Neural cell (in vitro differentiated cells): ENCODE data around the gene WDR75. TPM values are rescaled to one million over a fixed set of nuclear protein-coding genes. Genes with fewer than 3 reads are reported as not detected.

Source experiments
- H2AFZ ChIP-seq: fragments of 200-600, 300-800 bp; sonication (generic), shearing (Covaris generic); 2 replicates; pipeline ENCODE4 v1.6.0; 2014; ENCODE audit warnings: low read depth, mild to moderate bottlenecking, antibody characterized with exemption, low read length, moderate library complexity
- H3F3A ChIP-seq: fragments of 200-600 bp; shearing (Covaris generic); 2 replicates; pipeline ENCODE4 v1.6.1; 2016; ENCODE audit warnings: mild to moderate bottlenecking, moderate library complexity, mixed read lengths, antibody characterized with exemption, low read length; ENCODE audit not compliant: insufficient read depth, poor library complexity, severe bottlenecking
- H3K27ac ChIP-seq: fragments of 200-600, 300-800 bp; sonication (generic), shearing (Covaris generic); 2 replicates; pipeline ENCODE4 v1.5.1; 2014; ENCODE audit warnings: mild to moderate bottlenecking, low read length, moderate library complexity
- H3K27me3 ChIP-seq: fragments of 300-800, 200-600 bp; sonication (generic), shearing (Covaris generic); 2 replicates; pipeline ENCODE4 v1.6.0; 2014; ENCODE audit warnings: mild to moderate bottlenecking, low read depth, low read length, moderate library complexity; ENCODE audit not compliant: insufficient read depth
- H3K36me3 ChIP-seq: fragments of 300-800, 200-600 bp; sonication (generic), shearing (Covaris generic); 2 replicates; pipeline ENCODE4 v1.5.1; 2014; ENCODE audit warnings: mild to moderate bottlenecking, antibody characterized with exemption, low read length, moderate library complexity; ENCODE audit not compliant: insufficient read depth
- H3K4me2 ChIP-seq: fragments of 300-800, 200-600 bp; sonication (generic), shearing (Covaris generic); 2 replicates; pipeline ENCODE4 v1.6.0; 2014; ENCODE audit warnings: mild to moderate bottlenecking, low read length
- H3K4me3 ChIP-seq: fragments of 300-800, 200-600 bp; sonication (generic), shearing (Covaris generic); 2 replicates; pipeline ENCODE4 v1.5.1; 2014; ENCODE audit warnings: mild to moderate bottlenecking, low read length, moderate library complexity
- H3K79me2 ChIP-seq: fragments of 200-600 bp; shearing (Covaris generic); replicated peaks from 2 replicates; pipeline ENCODE4 v1.6.0; 2014; ENCODE audit warnings: mild to moderate bottlenecking, low read length, moderate library complexity; ENCODE audit not compliant: insufficient read depth
- H3K9ac ChIP-seq: fragments of 300-800, 200-600 bp; sonication (generic), shearing (Covaris generic); 2 replicates; pipeline ENCODE4 v1.6.1; 2016; ENCODE audit warnings: mild to moderate bottlenecking, low read length, mixed read lengths
- H3K9me2 ChIP-seq: fragments of 200-600 bp; shearing (Covaris generic); 2 replicates; pipeline ENCODE4 v1.6.1; 2016; ENCODE audit warnings: mild to moderate bottlenecking, low read length, mixed read lengths; ENCODE audit not compliant: insufficient read depth
- H3K9me3 ChIP-seq: fragments of 200-600, 300-800 bp; sonication (generic), shearing (Covaris generic); 2 replicates; pipeline ENCODE4 v1.6.1; 2016; ENCODE audit warnings: mild to moderate bottlenecking, mixed run types, low read length, moderate library complexity, mixed read lengths
- H4K20me1 ChIP-seq: fragments of 200-600 bp; shearing (Covaris generic); 2 replicates; pipeline ENCODE4 v1.6.1; 2016; ENCODE audit warnings: mild to moderate bottlenecking, mixed run types; ENCODE audit not compliant: insufficient read depth
- CTCF ChIP-seq: fragments of 450-650 bp; IDR thresholded peaks from 2 replicates; pipeline ENCODE4 v1.5.1; 2014; ENCODE audit warnings: antibody characterized with exemption, mild to moderate bottlenecking, moderate library complexity; ENCODE audit not compliant: poor library complexity, severe bottlenecking
- EP300 ChIP-seq: fragments of 450-650 bp; conservative IDR thresholded peaks from 2 replicates; pipeline ENCODE4 v1.6.1; 2014; ENCODE audit warnings: antibody characterized with exemption, mild to moderate bottlenecking, moderate library complexity; ENCODE audit not compliant: poor library complexity, severe bottlenecking
- EZH2 ChIP-seq: fragments of 200-600, 300-800 bp; shearing (Covaris generic), sonication (generic); IDR thresholded peaks from 2 replicates; pipeline ENCODE4 v1.6.1; 2014; ENCODE audit warnings: antibody characterized with exemption, low read length, borderline replicate concordance, mild to moderate bottlenecking; ENCODE audit not compliant: insufficient read depth, poor library complexity, severe bottlenecking
- MXI1 ChIP-seq: fragments of 450-650 bp; conservative IDR thresholded peaks from 2 replicates; pipeline ENCODE4 v1.6.1; 2014; ENCODE audit warnings: antibody characterized with exemption, mild to moderate bottlenecking; ENCODE audit not compliant: poor library complexity, severe bottlenecking
- POLR2AphosphoS5 ChIP-seq: IDR thresholded peaks from 2 replicates; pipeline ENCODE4 v1.6.1; 2012
- RAD21 ChIP-seq: fragments of 450-650 bp; conservative IDR thresholded peaks from 2 replicates; pipeline ENCODE4 v1.6.1; 2014; ENCODE audit warnings: antibody characterized with exemption, mild to moderate bottlenecking, moderate library complexity
- REST ChIP-seq: IDR thresholded peaks from 2 replicates; pipeline ENCODE4 v1.6.1; 2012; ENCODE audit warnings: borderline replicate concordance
- SMC3 ChIP-seq: fragments of 450-650 bp; conservative IDR thresholded peaks from 2 replicates; pipeline ENCODE4 v1.6.1; 2014; ENCODE audit warnings: antibody characterized with exemption, mild to moderate bottlenecking, moderate library complexity; ENCODE audit not compliant: poor library complexity
- TAF1 ChIP-seq: IDR thresholded peaks from 2 replicates; pipeline ENCODE4 v1.6.1; 2012; ENCODE audit warnings: low read depth
- polyA plus RNA-seq: library from polyadenylated mRNA; depleted of rRNA; stranded (reverse); fragments of >200 nt; gene quantifications from 2 replicates; pipeline ENCODE4 v1.2.3, GENCODE V29; 2014

The WDR75 gene
- polyA plus RNA-seq, 1 donor from 2014 or later: 62.5 TPM

- Histone ChIP-seq H3K27ac (no peak overlapping the region), H2AFZ (no peak overlapping the region), H3K9me3 (no peaks in the 10 kb centered on the region), H3K9ac (no peak overlapping the region), H3K4me2 (no peak overlapping the region), H3K79me2 (no peaks in the 10 kb centered on the region), H3K9me2 (no peaks in the 10 kb centered on the region), H3K36me3 (no peaks in the 10 kb centered on the region), H3F3A (no peaks in the 10 kb centered on the region), H4K20me1 (no peaks in the 10 kb centered on the region), H3K4me3 (no peak overlapping the region), H3K27me3 (no peaks in the 10 kb centered on the region)
- no peak for TF ChIP-seq MXI1
- TF ChIP-seq RAD21: no peak
- no peak for TF ChIP-seq POLR2AphosphoS5
- TF ChIP-seq SMC3: no peak
- TF ChIP-seq EP300: no peak
- no peak for TF ChIP-seq CTCF
- TF ChIP-seq EZH2: no peak
- no peak for TF ChIP-seq REST
- TF ChIP-seq TAF1: no peak
Observed at GRCh38 chr2:189501487-189501886, 60.2 kb downstream of the WDR75 start.

GRCh38 chr2:189502714-189503113 is 61.4 kb downstream of the WDR75 start:
- H3K9me2 ChIP-seq: no peaks in the 10 kb centered on the region
- no peak for TF ChIP-seq EZH2
- no peak for TF ChIP-seq REST
- no peak for TF ChIP-seq TAF1
- TF ChIP-seq MXI1: no peak
- TF ChIP-seq CTCF: no peak
- no peak for TF ChIP-seq EP300
- no peak for TF ChIP-seq RAD21
- TF ChIP-seq POLR2AphosphoS5: no peak
- no peak for TF ChIP-seq SMC3
- no peak overlapping the region for H3K27ac ChIP-seq
- H4K20me1 ChIP-seq: no peaks in the 10 kb centered on the region
- no peak overlapping the region for H3K4me3 ChIP-seq
- H3K36me3 ChIP-seq: no peaks in the 10 kb centered on the region
- no peaks in the 10 kb centered on the region for H3K27me3 ChIP-seq
- H3F3A ChIP-seq: no peaks in the 10 kb centered on the region
- no peak overlapping the region for H3K9ac ChIP-seq
- H3K79me2 ChIP-seq: no peaks in the 10 kb centered on the region
- H3K9me3 ChIP-seq: no peaks in the 10 kb centered on the region
- no peak overlapping the region for H3K4me2 ChIP-seq
- no peak overlapping the region for H2AFZ ChIP-seq
